ENCODE data around the gene RAB11FIP4.
"Not testable (repeated sequence)": the region's sequence is repeated elsewhere in the genome, so short reads cannot be mapped to it uniquely, and the experiment has no call there.

Gene RAB11FIP4

GRCh38 chr17:31378638-31379037 lies 12.8 kb upstream of the RAB11FIP4 start:
- H3K36me3 Mint-ChIP-seq (ENCODE audit: low read depth) = peaks cover 2% of the 10 kb centered on the region
- H3K27ac Mint-ChIP-seq = no peak overlapping the region
- peaks cover 2% of the 10 kb centered on the region for H3K4me1 Mint-ChIP-seq (ENCODE audit: low read depth)
- no peak for DNase-seq (ENCODE audit: low spot score)
- H3K27me3 Mint-ChIP-seq (ENCODE audit: low read depth) = no peaks in the 10 kb centered on the region
- H3K4me3 Mint-ChIP-seq = no peak overlapping the region
- no peaks in the 10 kb centered on the region for H3K9me3 Mint-ChIP-seq

GRCh38 chr17:31379597-31380205 lies 11.8 kb upstream of the RAB11FIP4 start:
- no peaks in the 10 kb centered on the region for H3K4me1 Mint-ChIP-seq (ENCODE audit: low read depth)
- H3K36me3 Mint-ChIP-seq (ENCODE audit: low read depth) = no peaks in the 10 kb centered on the region
- no peaks in the 10 kb centered on the region for H3K9me3 Mint-ChIP-seq
- no peaks in the 10 kb centered on the region for H3K27me3 Mint-ChIP-seq (ENCODE audit: low read depth)
- H3K4me3 Mint-ChIP-seq = no peak overlapping the region
- no peak for DNase-seq (ENCODE audit: low spot score)
- no peak overlapping the region for H3K27ac Mint-ChIP-seq

- Mint-ChIP-seq H3K4me3 (no peak overlapping the region), H3K4me1 (ENCODE audit: low read depth) (no peaks in the 10 kb centered on the region), H3K9me3 (no peaks in the 10 kb centered on the region), H3K36me3 (ENCODE audit: low read depth) (no peaks in the 10 kb centered on the region), H3K27me3 (ENCODE audit: low read depth) (no peaks in the 10 kb centered on the region), H3K27ac (no peak overlapping the region)
- DNase-seq (ENCODE audit: low spot score) = no peak
Observed at GRCh38 chr17:31381165-31381668, 10.3 kb upstream of the RAB11FIP4 start.

GRCh38 chr17:31382668-31383275 lies 8.7 kb upstream of the RAB11FIP4 start:
- H3K27me3 Mint-ChIP-seq (ENCODE audit: low read depth); DNase-seq (ENCODE audit: low spot score); H3K27ac Mint-ChIP-seq; H3K4me3 Mint-ChIP-seq; H3K36me3 Mint-ChIP-seq (ENCODE audit: low read depth); H3K9me3 Mint-ChIP-seq; H3K4me1 Mint-ChIP-seq (ENCODE audit: low read depth): not testable (repeated sequence)

GRCh38 chr17:31383488-31383887 lies 8.0 kb upstream of the RAB11FIP4 start:
- not testable (repeated sequence) for H3K36me3 Mint-ChIP-seq (ENCODE audit: low read depth); H3K9me3 Mint-ChIP-seq; H3K4me1 Mint-ChIP-seq (ENCODE audit: low read depth); H3K4me3 Mint-ChIP-seq; DNase-seq (ENCODE audit: low spot score); H3K27ac Mint-ChIP-seq; H3K27me3 Mint-ChIP-seq (ENCODE audit: low read depth)

- Mint-ChIP-seq H3K9me3 (no peaks in the 10 kb centered on the region), H3K36me3 (ENCODE audit: low read depth) (peaks cover 3% of the 10 kb centered on the region), H3K4me1 (ENCODE audit: low read depth) (no peaks in the 10 kb centered on the region), H3K27me3 (ENCODE audit: low read depth) (peaks cover 25% of the 10 kb centered on the region), H3K27ac (no peak overlapping the region), H3K4me3 (no peak overlapping the region)
- no peak for DNase-seq (ENCODE audit: low spot score)
Observed at GRCh38 chr17:31385428-31386285, 5.8 kb upstream of the RAB11FIP4 start.

- H3K4me1 Mint-ChIP-seq (ENCODE audit: low read depth) = no peaks in the 10 kb centered on the region
- H3K4me3 Mint-ChIP-seq = no peak overlapping the region
- peaks cover 30% of the 10 kb centered on the region for H3K27me3 Mint-ChIP-seq (ENCODE audit: low read depth)
- no peaks in the 10 kb centered on the region for H3K9me3 Mint-ChIP-seq
- no peak for DNase-seq (ENCODE audit: low spot score)
- H3K36me3 Mint-ChIP-seq (ENCODE audit: low read depth) = peaks cover 3% of the 10 kb centered on the region
- no peak overlapping the region for H3K27ac Mint-ChIP-seq
Observed at GRCh38 chr17:31386542-31387075, 4.9 kb upstream of the RAB11FIP4 start.

- H3K9me3 Mint-ChIP-seq = no peaks in the 10 kb centered on the region
- peaks cover 3% of the 10 kb centered on the region for H3K36me3 Mint-ChIP-seq (ENCODE audit: low read depth)
- no peak overlapping the region for H3K4me3 Mint-ChIP-seq
- no peak overlapping the region for H3K27ac Mint-ChIP-seq
- no peaks in the 10 kb centered on the region for H3K4me1 Mint-ChIP-seq (ENCODE audit: low read depth)
- DNase-seq (ENCODE audit: low spot score) = no peak
- peaks cover 34% of the 10 kb centered on the region for H3K27me3 Mint-ChIP-seq (ENCODE audit: low read depth)
Observed at GRCh38 chr17:31387438-31387837, 4.0 kb upstream of the RAB11FIP4 start.

GRCh38 chr17:31388351-31388750 lies 3.1 kb upstream of the RAB11FIP4 start:
- Mint-ChIP-seq H3K27ac (no peak overlapping the region), H3K4me3 (no peak overlapping the region), H3K4me1 (ENCODE audit: low read depth) (no peaks in the 10 kb centered on the region), H3K9me3 (no peaks in the 10 kb centered on the region), H3K36me3 (ENCODE audit: low read depth) (peaks cover 3% of the 10 kb centered on the region), H3K27me3 (ENCODE audit: low read depth) (peaks cover 43% of the 10 kb centered on the region)
- no peak for DNase-seq (ENCODE audit: low spot score)

GRCh38 chr17:31388770-31389656 lies 2.5 kb upstream of the RAB11FIP4 start:
- Mint-ChIP-seq H3K9me3 (no peaks in the 10 kb centered on the region), H3K4me3 (no peak overlapping the region), H3K4me1 (ENCODE audit: low read depth) (no peaks in the 10 kb centered on the region), H3K36me3 (ENCODE audit: low read depth) (peaks cover 3% of the 10 kb centered on the region), H3K27me3 (ENCODE audit: low read depth) (peaks cover 49% of the 10 kb centered on the region), H3K27ac (no peak overlapping the region)
- peak; percentile 19 for DNase-seq (ENCODE audit: low spot score)

GRCh38 chr17:31389657-31390381 lies 1.7 kb upstream of the RAB11FIP4 start:
- Mint-ChIP-seq H3K4me1 (ENCODE audit: low read depth) (no peaks in the 10 kb centered on the region), H3K36me3 (ENCODE audit: low read depth) (peaks cover 3% of the 10 kb centered on the region), H3K27ac (no peak overlapping the region), H3K4me3 (peak overlapping the region; percentile 69), H3K27me3 (ENCODE audit: low read depth) (peaks cover 55% of the 10 kb centered on the region), H3K9me3 (no peaks in the 10 kb centered on the region)
- DNase-seq (ENCODE audit: low spot score) = no peak

- Mint-ChIP-seq H3K4me1 (ENCODE audit: low read depth) (no peaks in the 10 kb centered on the region), H3K27me3 (ENCODE audit: low read depth) (peaks cover 55% of the 10 kb centered on the region), H3K9me3 (no peaks in the 10 kb centered on the region), H3K36me3 (ENCODE audit: low read depth) (peaks cover 3% of the 10 kb centered on the region), H3K4me3 (peak overlapping the region; percentile 69), H3K27ac (no peak overlapping the region)
- no peak for DNase-seq (ENCODE audit: low spot score)
Observed at GRCh38 chr17:31390426-31390747, 1.1 kb upstream of the RAB11FIP4 start.
